ENCODE data around the gene FUT7.

DNA sequence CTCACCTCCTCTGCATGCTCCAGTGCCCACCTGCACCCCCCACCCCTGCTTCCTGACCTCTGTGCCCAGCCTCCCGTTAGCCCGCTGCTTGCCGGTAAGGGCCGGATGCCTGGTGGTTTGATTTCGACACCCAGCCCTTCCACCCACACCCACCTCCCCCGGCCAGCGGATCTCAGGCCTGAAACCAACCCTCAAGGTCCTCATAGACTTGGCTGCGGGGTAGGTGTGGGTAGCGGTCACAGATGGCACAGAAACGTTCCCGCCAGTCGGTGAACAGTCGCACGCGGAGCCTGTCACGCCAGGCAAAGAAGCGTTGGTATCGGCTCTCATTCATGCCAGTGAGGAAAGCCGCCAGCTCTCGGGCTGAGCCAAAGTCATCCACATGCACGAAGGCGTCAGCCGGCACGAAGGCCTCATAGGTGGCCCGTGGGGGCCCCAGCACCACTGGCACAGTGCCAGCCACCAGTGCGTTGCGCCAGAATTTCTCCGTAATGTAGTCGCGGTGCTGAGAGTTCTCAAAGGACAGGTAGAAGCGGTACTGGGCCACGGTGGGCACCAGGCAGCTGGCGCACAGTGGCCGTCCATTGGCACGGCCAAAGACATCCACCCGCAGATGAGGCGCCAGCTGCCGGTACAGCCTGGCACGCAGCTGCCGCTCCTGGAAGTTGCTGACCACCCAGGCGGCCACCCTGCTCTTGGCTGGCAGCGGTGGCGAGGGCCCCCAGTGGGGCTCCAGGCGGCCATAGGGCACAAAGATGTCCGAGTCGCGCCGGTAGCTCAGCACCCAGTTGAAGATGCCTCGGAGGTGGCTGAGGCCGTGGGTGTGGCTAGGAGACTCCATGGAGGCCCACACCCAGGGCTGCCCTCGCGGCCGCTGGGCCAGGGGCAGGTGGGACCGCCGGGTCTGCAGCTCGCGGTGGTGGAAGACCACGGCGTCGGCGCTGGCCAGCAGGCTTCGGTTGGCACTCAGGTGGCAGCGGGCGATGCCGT lies 1.1 kb downstream of the FUT7 start:
- TF ChIP-seq, protein P1, sequence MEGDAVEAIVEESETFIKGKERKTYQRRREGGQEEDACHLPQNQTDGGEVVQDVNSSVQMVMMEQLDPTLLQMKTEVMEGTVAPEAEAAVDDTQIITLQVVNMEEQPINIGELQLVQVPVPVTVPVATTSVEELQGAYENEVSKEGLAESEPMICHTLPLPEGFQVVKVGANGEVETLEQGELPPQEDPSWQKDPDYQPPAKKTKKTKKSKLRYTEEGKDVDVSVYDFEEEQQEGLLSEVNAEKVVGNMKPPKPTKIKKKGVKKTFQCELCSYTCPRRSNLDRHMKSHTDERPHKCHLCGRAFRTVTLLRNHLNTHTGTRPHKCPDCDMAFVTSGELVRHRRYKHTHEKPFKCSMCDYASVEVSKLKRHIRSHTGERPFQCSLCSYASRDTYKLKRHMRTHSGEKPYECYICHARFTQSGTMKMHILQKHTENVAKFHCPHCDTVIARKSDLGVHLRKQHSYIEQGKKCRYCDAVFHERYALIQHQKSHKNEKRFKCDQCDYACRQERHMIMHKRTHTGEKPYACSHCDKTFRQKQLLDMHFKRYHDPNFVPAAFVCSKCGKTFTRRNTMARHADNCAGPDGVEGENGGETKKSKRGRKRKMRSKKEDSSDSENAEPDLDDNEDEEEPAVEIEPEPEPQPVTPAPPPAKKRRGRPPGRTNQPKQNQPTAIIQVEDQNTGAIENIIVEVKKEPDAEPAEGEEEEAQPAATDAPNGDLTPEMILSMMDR (IDR thresholded peaks at IDR 0.05 in 2 of 3, conservative IDR thresholded peaks at IDR 0.05 in 1 of 3; ENCODE audit: borderline replicate concordance in 1 of 3, insufficient read depth in 1 of 3, low read depth in 2 of 3, low read length in 2 of 3): no peak
- no peak for TF ChIP-seq EZH2phosphoT487 (IDR thresholded peaks at IDR 0.05; ENCODE audit: borderline replicate concordance)
- no peak for TF ChIP-seq EZH2 (IDR thresholded peaks at IDR 0.05)
- no peak for TF ChIP-seq TCF7L2 (IDR thresholded peaks at IDR 0.05; ENCODE audit: borderline replicate concordance, extremely low read depth, insufficient read depth, insufficient read length)
- no peak for TF ChIP-seq CEBPB (IDR thresholded peaks at IDR 0.05; ENCODE audit: low read depth)
- TF ChIP-seq EGR1 (IDR thresholded peaks at IDR 0.05; ENCODE audit: low read depth): no peak
- TF ChIP-seq RAD21 (IDR thresholded peaks at IDR 0.05; ENCODE audit: low read depth): no peak
- TF ChIP-seq, protein P2, sequence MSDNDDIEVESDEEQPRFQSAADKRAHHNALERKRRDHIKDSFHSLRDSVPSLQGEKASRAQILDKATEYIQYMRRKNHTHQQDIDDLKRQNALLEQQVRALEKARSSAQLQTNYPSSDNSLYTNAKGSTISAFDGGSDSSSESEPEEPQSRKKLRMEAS (IDR thresholded peaks at IDR 0.05): no peak
